Lower lobe of right lung (tissue), 2 donors: ENCODE data around the gene ASTN2. TPM values are rescaled to one million over a fixed set of nuclear protein-coding genes. Genes with fewer than 3 reads are reported as not detected.

ENCODE experiments used
- ATAC-seq, 2 donors: fragments of 200-7000 bp; cut with Tn5 transposase; one replicate each; pipeline ENCODE4 v1.9.1; 2020 to 2022; ENCODE audit warnings: mild to moderate bottlenecking in 2 of 2, moderate library complexity in 2 of 2
- DNase-seq: peaks from one replicate; pipeline ENCODE4 v3.0.0-alpha.2; 2020
- H3K27ac ChIP-seq: fragments of 200-600 bp; one replicate; pipeline ENCODE4 v1.8.0; 2022
- H3K27me3 ChIP-seq: fragments of 200-600 bp; one replicate; pipeline ENCODE4 v1.8.0; 2022; ENCODE audit warnings: low read depth
- H3K36me3 ChIP-seq: fragments of 200-600 bp; one replicate; pipeline ENCODE4 v1.8.0; 2022; ENCODE audit warnings: mild to moderate bottlenecking
- H3K4me1 ChIP-seq: fragments of 200-600 bp; one replicate; pipeline ENCODE4 v1.8.0; 2022
- H3K4me3 ChIP-seq: fragments of 200-600 bp; one replicate; pipeline ENCODE4 v1.8.0; 2022; ENCODE audit warnings: mild to moderate bottlenecking
- H3K9me3 ChIP-seq: fragments of 200-600 bp; one replicate; pipeline ENCODE4 v1.8.0; 2022
- CTCF ChIP-seq: fragments of 200-600 bp; IDR thresholded peaks from one replicate; pipeline ENCODE4 v1.8.0; 2022; ENCODE audit warnings: antibody characterized with exemption, mild to moderate bottlenecking
- intact Hi-C: fragments of 100-400 bp; cut with DNase I; formaldehyde crosslinking; loops from one replicate; pipeline ENCODE4 v1.11.0; 2022
- total RNA-seq: library from RNA; stranded (reverse); fragmentation: NEBNext Ultra II Directional; extraction: Animal tissue kit (Norgen Biotek cat#: 25700); gene quantifications from one replicate; pipeline ENCODE4 v1.2.1, GENCODE V29; 2021
- donor health status: DM: no; HTN: yes; CAD: no; lungs with severe emphysema.

Gene ASTN2
- total RNA-seq, 1 donor from 2014 or later, result 4.3 TPM

GRCh38 chr9:117010061-117010460, 404.8 kb downstream of the ASTN2 start:
- H3K9me3 ChIP-seq, result no peaks in the 10 kb centered on the region
- no peak overlapping the region for H3K27ac ChIP-seq
- H3K27me3 ChIP-seq, result no peaks in the 10 kb centered on the region
- no peak overlapping the region for H3K4me3 ChIP-seq
- ATAC-seq (no peak), DNase-seq (no peak)
- no peaks in the 10 kb centered on the region for H3K36me3 ChIP-seq
- no peaks in the 10 kb centered on the region for H3K4me1 ChIP-seq
- intact Hi-C loops, result no loop called here
- no peak for TF ChIP-seq CTCF

GRCh38 chr9:117008876-117009275, 406.0 kb downstream of the ASTN2 start:
- H3K9me3 ChIP-seq, result no peaks in the 10 kb centered on the region
- intact Hi-C loops, result no loop called here
- H3K27ac ChIP-seq, result no peak overlapping the region
- H3K27me3 ChIP-seq, result no peaks in the 10 kb centered on the region
- H3K4me1 ChIP-seq, result no peaks in the 10 kb centered on the region
- TF ChIP-seq CTCF, result no peak
- ATAC-seq (no peak), DNase-seq (no peak)
- no peak overlapping the region for H3K4me3 ChIP-seq
- no peaks in the 10 kb centered on the region for H3K36me3 ChIP-seq

- intact Hi-C loops, result no loop called here
- no peaks in the 10 kb centered on the region for H3K9me3 ChIP-seq
- no peaks in the 10 kb centered on the region for H3K4me1 ChIP-seq
- ATAC-seq (no peak), DNase-seq (no peak)
- no peak overlapping the region for H3K4me3 ChIP-seq
- no peaks in the 10 kb centered on the region for H3K36me3 ChIP-seq
- no peaks in the 10 kb centered on the region for H3K27me3 ChIP-seq
- H3K27ac ChIP-seq, result no peak overlapping the region
- no peak for TF ChIP-seq CTCF
Measured at GRCh38 chr9:117008461-117008860, 406.4 kb downstream of the ASTN2 start.

- intact Hi-C loops, result no loop called here
- no peaks in the 10 kb centered on the region for H3K9me3 ChIP-seq
- H3K27me3 ChIP-seq, result no peaks in the 10 kb centered on the region
- H3K4me1 ChIP-seq, result no peaks in the 10 kb centered on the region
- TF ChIP-seq CTCF, result no peak
- H3K27ac ChIP-seq, result no peak overlapping the region
- H3K36me3 ChIP-seq, result no peaks in the 10 kb centered on the region
- no peak overlapping the region for H3K4me3 ChIP-seq
- DNase-seq (no peak), ATAC-seq (no peak)
Measured at GRCh38 chr9:117002686-117003085, 412.2 kb downstream of the ASTN2 start.

- Histone ChIP-seq H3K4me1 (no peaks in the 10 kb centered on the region), H3K27ac (no peak overlapping the region), H3K4me3 (no peak overlapping the region), H3K9me3 (no peaks in the 10 kb centered on the region), H3K36me3 (no peaks in the 10 kb centered on the region), H3K27me3 (no peaks in the 10 kb centered on the region)
- ATAC-seq (no peak), DNase-seq (no peak)
- intact Hi-C loops, result no loop called here
- TF ChIP-seq CTCF, result no peak
Measured at GRCh38 chr9:117000834-117001233, 414.0 kb downstream of the ASTN2 start.

GRCh38 chr9:117000196-117000723, 414.6 kb downstream of the ASTN2 start:
- DNase-seq (no peak), ATAC-seq (no peak)
- Histone ChIP-seq H3K9me3 (no peaks in the 10 kb centered on the region), H3K27me3 (no peaks in the 10 kb centered on the region), H3K27ac (no peak overlapping the region), H3K4me3 (no peak overlapping the region), H3K4me1 (no peaks in the 10 kb centered on the region), H3K36me3 (no peaks in the 10 kb centered on the region)
- intact Hi-C loops, result no loop called here
- no peak for TF ChIP-seq CTCF
